Measurements from ENCODE around the gene TRIP11. TPM values are rescaled to one million over a fixed set of nuclear protein-coding genes. Genes with fewer than 3 reads are reported as not detected.

The TRIP11 gene
- total and polyA plus RNA-seq, 2 of the 13 experiments (the other 11 are each of a cell fraction or from before 2014, with no cell fraction given): 10.9 to 32.8 TPM

- TF ChIP-seq GABPA (IDR thresholded peaks at IDR 0.05; ENCODE audit: low read depth, low read length): peak; percentile 72
- TF ChIP-seq GABPA (CRISPR knock-in tag; IDR thresholded peaks at IDR 0.05; ENCODE audit: low read depth): peak; percentile 89
- peak; percentile 85 for TF ChIP-seq MXD4 (CRISPR knock-in tag; IDR thresholded peaks at IDR 0.05)
- TF ChIP-seq ARID4A (CRISPR knock-in tag; IDR thresholded peaks at IDR 0.05; ENCODE audit: borderline replicate concordance): peak; percentile 95
- TF ChIP-seq ZNF598 (CRISPR knock-in tag; IDR thresholded peaks at IDR 0.05; ENCODE audit: borderline replicate concordance): peak; percentile 68
- no peak for TF ChIP-seq SYNCRIP (IDR thresholded peaks at IDR 0.05; ENCODE audit: insufficient read depth, low read depth, low read length)
- peak; percentile 82; the same call in 1 of the 2 replicates for TF ChIP-seq CBX5 (CRISPR knock-in tag; IDR thresholded peaks at IDR 0.05; ENCODE audit: borderline replicate concordance)
- no peak for TF ChIP-seq RARG (CRISPR knock-in tag; IDR thresholded peaks at IDR 0.05; ENCODE audit: low read depth)
- TF ChIP-seq, protein P1, sequence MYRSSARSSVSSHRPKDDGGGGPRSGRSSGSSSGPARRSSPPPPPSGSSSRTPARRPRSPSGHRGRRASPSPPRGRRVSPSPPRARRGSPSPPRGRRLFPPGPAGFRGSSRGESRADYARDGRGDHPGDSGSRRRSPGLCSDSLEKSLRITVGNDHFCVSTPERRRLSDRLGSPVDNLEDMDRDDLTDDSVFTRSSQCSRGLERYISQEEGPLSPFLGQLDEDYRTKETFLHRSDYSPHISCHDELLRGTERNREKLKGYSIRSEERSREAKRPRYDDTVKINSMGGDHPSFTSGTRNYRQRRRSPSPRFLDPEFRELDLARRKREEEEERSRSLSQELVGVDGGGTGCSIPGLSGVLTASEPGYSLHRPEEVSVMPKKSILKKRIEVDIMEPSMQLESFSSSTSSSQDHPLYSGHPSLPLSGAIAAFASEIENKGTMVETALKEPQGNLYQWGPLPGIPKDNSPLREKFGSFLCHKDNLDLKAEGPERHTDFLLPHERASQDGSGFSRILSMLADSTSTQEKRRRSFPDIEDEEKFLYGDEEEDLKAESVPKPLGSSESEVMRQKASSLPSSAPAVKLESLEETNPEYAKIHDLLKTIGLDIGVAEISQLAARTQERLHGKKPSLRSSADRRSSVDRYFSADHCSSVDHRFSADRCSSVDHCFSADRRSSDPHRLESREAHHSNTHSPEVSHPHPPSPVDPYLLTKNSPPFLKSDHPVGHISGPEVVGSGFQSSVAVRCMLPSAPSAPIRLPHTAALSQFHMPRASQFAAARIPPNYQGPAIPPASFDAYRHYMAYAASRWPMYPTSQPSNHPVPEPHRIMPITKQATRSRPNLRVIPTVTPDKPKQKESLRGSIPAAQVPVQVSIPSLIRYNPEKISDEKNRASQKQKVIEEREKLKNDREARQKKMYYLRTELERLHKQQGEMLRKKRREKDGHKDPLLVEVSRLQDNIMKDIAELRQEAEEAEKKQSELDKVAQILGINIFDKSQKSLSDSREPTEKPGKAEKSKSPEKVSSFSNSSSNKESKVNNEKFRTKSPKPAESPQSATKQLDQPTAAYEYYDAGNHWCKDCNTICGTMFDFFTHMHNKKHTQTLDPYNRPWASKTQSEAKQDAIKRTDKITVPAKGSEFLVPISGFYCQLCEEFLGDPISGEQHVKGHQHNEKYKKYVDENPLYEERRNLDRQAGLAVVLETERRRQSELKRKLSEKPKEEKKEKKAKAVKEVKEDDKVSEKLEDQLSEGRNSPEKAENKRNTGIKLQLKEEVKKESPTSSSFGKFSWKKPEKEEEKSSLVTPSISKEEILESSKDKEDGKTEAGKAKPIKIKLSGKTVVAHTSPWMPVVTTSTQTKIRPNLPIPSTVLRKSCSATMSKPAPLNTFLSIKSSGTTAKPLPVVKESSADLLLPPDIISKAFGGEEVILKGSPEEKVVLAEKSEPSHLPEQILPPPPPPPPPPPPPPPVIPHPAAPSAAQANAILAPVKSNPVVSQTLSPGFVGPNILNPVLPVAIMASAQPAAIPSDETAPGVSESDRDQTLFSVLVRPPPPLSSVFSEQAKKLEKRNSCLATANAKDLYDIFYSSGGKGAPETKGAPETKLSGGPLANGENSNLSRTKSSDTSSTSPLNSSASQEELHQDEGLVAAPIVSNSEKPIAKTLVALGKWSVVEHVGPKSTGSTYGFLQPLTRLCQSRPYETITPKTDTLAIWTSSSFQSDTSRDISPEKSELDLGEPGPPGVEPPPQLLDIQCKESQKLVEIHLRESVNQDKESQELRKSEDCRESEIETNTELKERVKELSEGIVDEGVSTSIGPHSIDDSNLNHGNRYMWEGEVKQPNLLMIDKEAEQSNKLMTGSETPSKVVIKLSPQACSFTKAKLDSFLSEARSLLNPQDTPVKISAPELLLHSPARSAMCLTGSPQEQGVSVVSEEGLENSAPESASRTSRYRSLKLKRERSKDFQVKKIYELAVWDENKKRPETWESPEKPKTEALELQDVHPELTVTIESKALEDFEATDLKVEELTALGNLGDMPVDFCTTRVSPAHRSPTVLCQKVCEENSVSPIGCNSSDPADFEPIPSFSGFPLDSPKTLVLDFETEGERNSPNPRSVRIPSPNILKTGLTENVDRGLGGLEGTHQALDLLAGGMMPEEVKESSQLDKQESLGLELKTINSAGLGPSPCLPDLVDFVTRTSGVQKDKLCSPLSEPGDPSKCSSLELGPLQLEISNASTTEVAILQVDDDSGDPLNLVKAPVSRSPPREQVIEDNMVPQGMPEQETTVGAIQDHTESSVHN (CRISPR knock-in tag; IDR thresholded peaks at IDR 0.05): no peak; the same call in 1 of the 2 replicates
- TF ChIP-seq ZNF709 (CRISPR knock-in tag; IDR thresholded peaks at IDR 0.05): no peak
- no peak for TF ChIP-seq RFX1 (IDR thresholded peaks at IDR 0.05)
- no peak for TF ChIP-seq MTF2 (CRISPR knock-in tag; IDR thresholded peaks at IDR 0.05; ENCODE audit: borderline replicate concordance)
- peak; percentile 68 for TF ChIP-seq U2AF1 (optimal IDR thresholded peaks at IDR 0.05; ENCODE audit: low read depth, low read length)
- TF ChIP-seq PRDM4 (CRISPR knock-in tag; IDR thresholded peaks at IDR 0.05; ENCODE audit: borderline replicate concordance): no peak
- no peak for TF ChIP-seq EED (CRISPR knock-in tag; IDR thresholded peaks at IDR 0.05)
Measured at GRCh38 chr14:92039719-92040430, at the start of gene TRIP11 (continued).

Data from HepG2 (cell line).